Stimulated activated naive CD4-positive, alpha-beta T cell (primary cell): ENCODE results near the gene IRS1.

Source experiments
- DNase-seq, 6 experiments: peaks; one replicate each; lab custom pipeline; 2025; lab: John Stamatoyannopoulos, UW

The IRS1 gene

DNA sequence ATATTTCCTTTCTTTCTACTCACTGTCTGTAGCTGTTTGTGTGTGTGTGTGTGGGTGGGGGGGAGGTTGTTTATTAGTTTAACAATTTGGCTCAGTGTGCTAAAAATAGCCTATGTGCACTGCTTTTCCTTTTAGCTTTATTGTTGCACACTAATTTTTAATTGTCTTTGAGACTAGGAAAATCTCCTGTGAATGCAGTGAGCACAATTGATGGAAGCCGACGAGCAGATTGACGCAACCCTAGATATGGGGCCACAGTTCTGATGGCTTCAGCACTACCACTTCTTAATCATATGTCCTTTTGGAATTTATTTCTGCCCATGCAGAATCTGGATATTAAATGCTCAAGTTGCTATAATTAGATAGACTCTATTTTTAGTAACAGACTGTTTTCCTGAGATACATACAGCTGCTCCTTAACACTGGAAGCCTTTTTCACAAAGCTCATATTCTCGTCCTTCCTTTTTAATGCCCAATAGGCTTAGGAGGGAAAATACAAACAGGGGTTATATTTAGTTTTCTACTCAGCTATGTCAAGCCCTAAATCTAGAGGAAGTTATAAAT lies 109.1 kb downstream of the IRS1 start:
- no peak for DNase-seq

DNA sequence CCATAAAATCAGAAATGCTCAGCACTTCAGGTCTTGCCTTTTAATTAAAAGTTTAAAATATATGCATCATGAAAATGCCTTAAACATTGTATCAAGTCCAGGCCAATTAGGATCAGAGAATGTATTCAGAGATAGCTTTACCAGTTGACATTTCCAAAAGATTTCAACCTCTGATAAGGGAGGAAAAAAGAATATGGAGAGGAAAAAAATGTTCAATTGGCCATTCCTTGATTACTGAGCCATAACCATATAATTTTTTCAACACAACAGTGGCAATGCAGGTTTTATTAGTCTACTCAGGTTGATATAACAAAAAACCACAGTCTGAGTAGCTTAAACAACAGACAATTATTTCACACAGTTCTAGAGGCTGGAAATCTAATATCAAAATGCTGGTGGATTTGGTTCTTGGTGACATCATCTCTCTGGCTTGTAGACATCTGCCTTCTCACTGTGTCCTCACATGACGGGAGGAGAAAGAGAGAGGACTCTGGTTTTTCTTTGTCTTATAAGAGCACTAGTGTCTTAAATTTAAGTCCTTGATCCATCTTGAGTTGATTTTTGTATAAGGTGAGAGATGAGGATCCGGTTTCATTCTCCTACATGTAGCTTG lies 111.9 kb downstream of the IRS1 start:
- no peak for DNase-seq

DNA sequence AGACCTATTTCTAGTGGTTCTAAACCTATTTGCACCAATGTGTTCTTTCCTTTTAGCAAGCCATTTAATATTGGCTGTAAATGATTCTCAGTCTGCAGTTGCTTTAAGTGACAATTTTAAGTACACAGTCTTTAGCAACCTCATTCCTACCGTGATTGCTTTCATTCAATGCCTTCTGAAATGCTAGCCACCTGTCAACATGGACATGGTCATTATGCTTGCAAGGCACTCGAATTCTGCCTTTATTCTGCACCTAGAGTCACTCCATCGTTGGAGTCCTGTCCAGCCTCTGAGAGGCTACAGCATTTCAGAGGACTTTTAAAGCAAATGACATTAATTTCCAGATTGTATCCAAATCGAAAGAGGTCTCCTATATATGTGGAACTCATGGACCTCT lies 115.1 kb downstream of the IRS1 start:
- DNase-seq: no peak

DNA sequence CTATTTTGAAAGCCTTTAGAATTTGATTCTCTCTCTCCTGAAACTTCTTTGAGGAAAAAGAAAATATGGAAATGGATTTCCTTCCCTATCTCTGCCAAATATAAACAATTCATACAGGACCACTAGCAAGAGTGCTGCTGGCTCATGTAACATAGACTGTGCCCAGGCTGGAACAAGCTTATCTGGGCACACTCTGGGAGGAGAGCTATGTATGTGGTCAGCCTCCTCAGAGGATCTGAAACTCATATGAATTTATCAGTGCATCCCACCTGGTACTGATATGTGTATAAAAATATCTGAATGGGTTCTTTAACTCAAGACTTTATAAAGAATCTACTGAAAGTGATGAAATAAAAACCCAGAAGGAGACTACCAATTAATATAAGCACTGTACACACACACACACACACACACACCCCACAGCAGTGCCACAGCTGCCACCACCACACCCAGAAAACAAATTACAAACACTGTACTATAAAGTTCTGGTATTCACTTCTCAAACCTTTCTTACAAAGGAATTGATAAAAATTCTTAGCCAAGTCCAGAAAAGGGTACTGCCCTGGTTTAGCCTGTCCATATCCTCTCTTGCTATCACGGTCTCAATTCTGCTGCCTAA lies 115.6 kb downstream of the IRS1 start:
- DNase-seq: no peak

DNA sequence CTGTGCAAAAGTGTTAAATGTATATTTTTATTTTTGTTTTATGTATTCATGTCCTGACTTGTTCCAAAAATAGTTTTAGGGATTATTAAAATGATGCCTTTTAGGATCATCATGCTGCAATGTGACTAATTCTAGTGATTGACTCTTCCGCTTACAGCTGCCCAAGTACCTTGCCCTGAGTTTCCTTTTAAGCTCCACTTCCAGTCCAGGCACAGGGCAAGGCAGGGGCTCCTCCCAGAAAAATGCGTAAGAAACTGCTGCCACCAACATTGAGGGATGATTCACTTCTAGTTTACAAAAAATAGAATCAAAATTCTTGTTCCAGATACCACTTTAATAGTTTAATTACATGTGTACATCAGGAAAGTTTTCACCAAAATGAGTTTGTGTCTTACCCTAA lies 116.4 kb downstream of the IRS1 start:
- DNase-seq: no peak
